ENCODE results near the gene CDK5R1. TPM values are rescaled to one million over a fixed set of nuclear protein-coding genes. Genes with fewer than 3 reads are reported as not detected.

The CDK5R1 gene
- total RNA-seq, 1 experiment from 2014 or later, result 5.0 TPM

Other genes starting within 250 kb of the CDK5R1 start
- gene RHBDL3, start 221.2 kb upstream of the CDK5R1 start, total RNA-seq (2014; rRNA removed; shearing (Covaris generic)), result 3.7 TPM in 2 replicates
- gene C17orf75, start 144.8 kb upstream of the CDK5R1 start, total RNA-seq (2014; rRNA removed; shearing (Covaris generic)), result 75.6 and 89.5 TPM in 2 replicates
- gene ZNF207, start 136.8 kb upstream of the CDK5R1 start, total RNA-seq (2014; rRNA removed; shearing (Covaris generic)), result 221 and 227 TPM in 2 replicates
- gene PSMD11, start 42.5 kb upstream of the CDK5R1 start, total RNA-seq (2014; rRNA removed; shearing (Covaris generic)), result 214 and 304 TPM in 2 replicates